RWPE2 (cell line): ENCODE results near the gene SLC47A2.

ENCODE experiments used
- ATAC-seq: fragments of 200-7000 bp; cut with Tn5 transposase; 3 replicates; pipeline ENCODE4 v1.9.1; 2021; ENCODE audit warnings: low read depth
- DNase-seq: peaks from one replicate; pipeline ENCODE4 v3.0.0-alpha.2; 2020; ENCODE audit warnings: low spot score
- H3K27ac ChIP-seq: fragments of 450-650 bp; 2 replicates; pipeline ENCODE4 v1.5.1; 2017; ENCODE audit warnings: mild to moderate bottlenecking; ENCODE audit not compliant: poor library complexity, severe bottlenecking
- H3K27me3 ChIP-seq: fragments of 250-450 bp; sonication (Bioruptor Pico); 2 replicates; pipeline ENCODE4 v1.5.1; 2021; ENCODE audit warnings: mild to moderate bottlenecking, moderate library complexity; ENCODE audit not compliant: insufficient read depth, poor library complexity, severe bottlenecking
- H3K36me3 ChIP-seq: fragments of 250-450 bp; sonication (Bioruptor Pico); 2 replicates; pipeline ENCODE4 v1.5.1; 2020; ENCODE audit warnings: low read depth, mild to moderate bottlenecking, moderate library complexity
- H3K4me1 ChIP-seq: fragments of 250-450 bp; sonication (Bioruptor Pico); 2 replicates; pipeline ENCODE4 v1.5.1; 2021; ENCODE audit warnings: mild to moderate bottlenecking, moderate library complexity; ENCODE audit not compliant: insufficient read depth, poor library complexity, severe bottlenecking
- H3K4me3 ChIP-seq: fragments of 250-450 bp; sonication (Bioruptor Pico); 2 replicates; pipeline ENCODE4 v1.5.1; 2021; ENCODE audit warnings: mild to moderate bottlenecking, moderate library complexity; ENCODE audit not compliant: severe bottlenecking
- H3K9me3 ChIP-seq: fragments of 250-450 bp; sonication (Bioruptor Pico); 2 replicates; pipeline ENCODE4 v1.5.1; 2021; ENCODE audit warnings: mild to moderate bottlenecking, moderate library complexity; ENCODE audit not compliant: severe bottlenecking
- CTCF ChIP-seq: fragments of 450-650 bp; IDR thresholded peaks from one replicate; pipeline ENCODE4 v1.5.1; 2017; ENCODE audit warnings: mild to moderate bottlenecking, moderate library complexity; ENCODE audit not compliant: poor library complexity, severe bottlenecking

SLC47A2 gene

GRCh38 chr17:19719355-19720209, 3.2 kb upstream of the SLC47A2 start:
- DNase-seq (peak; percentile 80), ATAC-seq (peak; percentile 90)
- no peaks in the 10 kb centered on the region for H3K36me3 ChIP-seq
- peak overlapping the region; percentile 60 for H3K27ac ChIP-seq
- H3K27me3 ChIP-seq, result no peaks in the 10 kb centered on the region
- no peak overlapping the region for H3K4me3 ChIP-seq
- H3K9me3 ChIP-seq, result no peaks in the 10 kb centered on the region
- TF ChIP-seq CTCF, result peak; percentile 50
- peaks cover 35% of the 10 kb centered on the region for H3K4me1 ChIP-seq

- no peaks in the 10 kb centered on the region for H3K36me3 ChIP-seq
- no peak for TF ChIP-seq CTCF
- no peak overlapping the region for H3K4me3 ChIP-seq
- H3K27me3 ChIP-seq, result no peaks in the 10 kb centered on the region
- peak; percentile 2; the same call in 2 of the 3 replicates for ATAC-seq
- no peak for DNase-seq
- H3K9me3 ChIP-seq, result no peaks in the 10 kb centered on the region
- peaks cover 27% of the 10 kb centered on the region for H3K4me1 ChIP-seq
- H3K27ac ChIP-seq, result peak overlapping the region; percentile 60
Measured at GRCh38 chr17:19718613-19719354, 2.4 kb upstream of the SLC47A2 start.

- no peaks in the 10 kb centered on the region for H3K36me3 ChIP-seq
- no peak for ATAC-seq
- no peak for DNase-seq
- no peak overlapping the region for H3K4me3 ChIP-seq
- peaks cover 24% of the 10 kb centered on the region for H3K4me1 ChIP-seq
- H3K9me3 ChIP-seq, result no peaks in the 10 kb centered on the region
- no peak for TF ChIP-seq CTCF
- H3K27ac ChIP-seq, result peak overlapping the region; percentile 60
- H3K27me3 ChIP-seq, result no peaks in the 10 kb centered on the region
Measured at GRCh38 chr17:19718041-19718612, 1.7 kb upstream of the SLC47A2 start.

- Histone ChIP-seq H3K4me3 (no peak overlapping the region), H3K9me3 (no peaks in the 10 kb centered on the region), H3K27me3 (no peaks in the 10 kb centered on the region), H3K27ac (no peak overlapping the region), H3K4me1 (peaks cover 24% of the 10 kb centered on the region), H3K36me3 (no peaks in the 10 kb centered on the region)
- no peak for DNase-seq
- ATAC-seq, result no peak
- TF ChIP-seq CTCF, result no peak
Measured at GRCh38 chr17:19717411-19717908, 1.1 kb upstream of the SLC47A2 start.
